IMR-90 (cell line): ENCODE results near the gene DOCK4. TPM values are rescaled to one million over a fixed set of nuclear protein-coding genes. Genes with fewer than 3 reads are reported as not detected.

Source experiments
- ATAC-seq: fragments of 200-7000 bp; cut with Tn5 transposase; 2 replicates; pipeline ENCODE4 v1.9.1; 2020; ENCODE audit warnings: low read depth, mild to moderate bottlenecking, moderate library complexity
- BruUV-seq: library from RNA; stranded (reverse); fragments of 400-500 nt; replicated peaks from 2 replicates; lab custom pipeline; 2021; lab: Mats Ljungman, UMichigan
- CTCF ChIA-PET: fragments of 300-600 bp; formaldehyde crosslinking; extraction: SDS; loops from one replicate; lab custom pipeline; 2021; ENCODE audit warnings: antibody characterized with exemption; lab: Yijun Ruan, JAX
- POLR2A ChIA-PET: fragments of 300-600 bp; sonication (Branson Sonifier 250); formaldehyde crosslinking; loops from one replicate; lab custom pipeline; 2022; ENCODE audit warnings: antibody characterized with exemption; ENCODE audit not compliant: unreplicated experiment; lab: Charles Lee
- DNase-seq: peaks from one replicate; pipeline ENCODE4 v3.0.0; 2013
- H2AFZ ChIP-seq: replicated peaks from 2 replicates; pipeline ENCODE3; 2013; ENCODE audit warnings: low read length, mild to moderate bottlenecking; ENCODE audit not compliant: poor library complexity
- H2AK5ac ChIP-seq: 2 replicates; pipeline ENCODE4 v1.6.1; 2013; ENCODE audit warnings: low read depth, low read length, inconsistent platforms
- H2AK9ac ChIP-seq: replicated peaks from 2 replicates; pipeline ENCODE3; 2013; ENCODE audit warnings: mild to moderate bottlenecking, low read depth, low read length, moderate library complexity; ENCODE audit not compliant: poor library complexity
- H2BK120ac ChIP-seq: 2 replicates; pipeline ENCODE4 v1.6.1; 2013; ENCODE audit warnings: low read depth, low read length, inconsistent platforms
- H2BK15ac ChIP-seq: 3 replicates; pipeline ENCODE4 v1.6.1; 2013; ENCODE audit warnings: low read depth, low read length, inconsistent platforms
- H2BK20ac ChIP-seq: 2 replicates; pipeline ENCODE4 v1.6.1; 2013; ENCODE audit warnings: low read depth, mild to moderate bottlenecking, inconsistent platforms, low read length, moderate library complexity
- H2BK5ac ChIP-seq: 2 replicates; pipeline ENCODE4 v1.6.1; 2013; ENCODE audit warnings: mild to moderate bottlenecking, low read depth, low read length, inconsistent platforms; ENCODE audit not compliant: poor library complexity, severe bottlenecking
- H3K14ac ChIP-seq: replicated peaks from 2 replicates; pipeline ENCODE4 v1.6.1; 2013; ENCODE audit warnings: low read depth, low read length, inconsistent platforms
- H3K18ac ChIP-seq: 2 replicates; pipeline ENCODE4 v1.6.1; 2013; ENCODE audit warnings: low read depth, low read length, control low read depth
- H3K23ac ChIP-seq: 2 replicates; pipeline ENCODE4 v1.6.1; 2013; ENCODE audit warnings: low read depth, low read length, inconsistent platforms
- H3K27ac ChIP-seq: 2 replicates; pipeline ENCODE4 v1.5.1; 2013; ENCODE audit warnings: mild to moderate bottlenecking, control low read depth, low read length; ENCODE audit not compliant: insufficient read depth
- H3K27me3 ChIP-seq: 2 replicates; pipeline ENCODE4 v1.6.1; 2013; ENCODE audit warnings: low read length; ENCODE audit not compliant: control insufficient read depth, insufficient read depth
- H3K36me3 ChIP-seq: 2 replicates; pipeline ENCODE4 v1.6.1; 2013; ENCODE audit warnings: low read length, mixed read lengths; ENCODE audit not compliant: control insufficient read depth, insufficient read depth
- H3K4ac ChIP-seq: 2 replicates; pipeline ENCODE4 v1.6.1; 2013; ENCODE audit warnings: low read depth, low read length, inconsistent platforms
- H3K4me1 ChIP-seq: 2 replicates; pipeline ENCODE4 v1.6.1; 2013; ENCODE audit warnings: low read length, mixed read lengths; ENCODE audit not compliant: control insufficient read depth, insufficient read depth
- H3K4me2 ChIP-seq: 2 replicates; pipeline ENCODE4 v1.6.1; 2013; ENCODE audit warnings: low read depth, mild to moderate bottlenecking, control low read depth, low read length, moderate library complexity
- H3K4me3 ChIP-seq: 2 replicates; pipeline ENCODE4 v1.5.1; 2013; ENCODE audit warnings: low read depth, mild to moderate bottlenecking, control low read depth, low read length, moderate library complexity; ENCODE audit not compliant: insufficient read depth
- H3K56ac ChIP-seq: 2 replicates; pipeline ENCODE4 v1.6.1; 2013; ENCODE audit warnings: low read length, inconsistent platforms; ENCODE audit not compliant: insufficient read depth; ENCODE audit errors: extremely low read depth
- H3K79me1 ChIP-seq, 2 experiments: 2 replicates each; pipeline ENCODE4 v1.6.1; 2013; ENCODE audit warnings: low read length in 2 of 2, inconsistent platforms in 1 of 2, low read depth in 1 of 2
- H3K9ac ChIP-seq: 2 replicates; pipeline ENCODE4 v1.6.1; 2013; ENCODE audit warnings: low read depth, low read length, control low read depth
- H3K9me1 ChIP-seq: 2 replicates; pipeline ENCODE4 v1.6.1; 2013; ENCODE audit warnings: low read length, inconsistent platforms; ENCODE audit not compliant: insufficient read depth
- H3K9me3 ChIP-seq: 2 replicates; pipeline ENCODE4 v1.6.1; 2013; ENCODE audit warnings: low read length; ENCODE audit not compliant: control insufficient read depth, insufficient read depth
- H4K20me1 ChIP-seq: 2 replicates; pipeline ENCODE4 v1.6.1; 2013; ENCODE audit warnings: low read length, inconsistent platforms; ENCODE audit not compliant: insufficient read depth
- H4K5ac ChIP-seq: 2 replicates; pipeline ENCODE4 v1.6.1; 2013; ENCODE audit warnings: mild to moderate bottlenecking, low read depth, low read length, control low read depth
- H4K8ac ChIP-seq, 2 experiments: 2 replicates each; pipeline ENCODE4 v1.6.1; 2013; ENCODE audit warnings: low read depth in 2 of 2, low read length in 2 of 2, control low read depth in 1 of 2, inconsistent platforms in 1 of 2
- H4K91ac ChIP-seq: 2 replicates; pipeline ENCODE4 v1.6.1; 2013; ENCODE audit warnings: low read depth, low read length, inconsistent platforms; ENCODE audit not compliant: insufficient read depth
- BHLHE40 ChIP-seq: fragments of 150-350 bp; IDR thresholded peaks from 2 replicates; pipeline ENCODE4 v1.6.1; 2016; ENCODE audit warnings: mild to moderate bottlenecking, low read depth, low read length
- CEBPB ChIP-seq: IDR thresholded peaks from 2 replicates; pipeline ENCODE4 v1.6.1; 2012; ENCODE audit warnings: low read depth, low read length, improper control_type of control experiment
- CHD1 ChIP-seq: IDR thresholded peaks from 2 replicates; pipeline ENCODE4 v1.6.1; 2012; ENCODE audit warnings: low read depth, low read length, improper control_type of control experiment
- CTCF ChIP-seq: conservative IDR thresholded peaks from 2 replicates; pipeline ENCODE4 v1.5.1; 2012; ENCODE audit warnings: mild to moderate bottlenecking, low read depth, low read length, improper control_type of control experiment
- FOS ChIP-seq: fragments of 150-350 bp; IDR thresholded peaks from 2 replicates; pipeline ENCODE4 v1.6.1; 2016; ENCODE audit warnings: low read depth, low read length
- MAFK ChIP-seq: IDR thresholded peaks from 2 replicates; pipeline ENCODE4 v1.6.1; 2012; ENCODE audit warnings: low read depth, low read length, improper control_type of control experiment
- MAZ ChIP-seq: IDR thresholded peaks from 2 replicates; pipeline ENCODE4 v1.6.1; 2012; ENCODE audit warnings: low read depth, mild to moderate bottlenecking, low read length, improper control_type of control experiment, moderate library complexity, borderline replicate concordance
- MXI1 ChIP-seq: IDR thresholded peaks from 2 replicates; pipeline ENCODE4 v1.6.1; 2012; ENCODE audit warnings: low read depth, mild to moderate bottlenecking, low read length, moderate library complexity, borderline replicate concordance
- NFE2L2 ChIP-seq: fragments of 150-350 bp; IDR thresholded peaks from 2 replicates; pipeline ENCODE4 v1.6.1; 2016; ENCODE audit warnings: low read depth, mild to moderate bottlenecking, low read length
- POLR2A ChIP-seq: IDR thresholded peaks from 2 replicates; pipeline ENCODE4 v1.6.1; 2012; ENCODE audit warnings: mild to moderate bottlenecking, low read depth, low read length
- RCOR1 ChIP-seq: IDR thresholded peaks from 2 replicates; pipeline ENCODE4 v1.6.1; 2012; ENCODE audit warnings: mild to moderate bottlenecking, low read length, improper control_type of control experiment; ENCODE audit not compliant: insufficient replicate concordance
- RFX5 ChIP-seq: IDR thresholded peaks from 2 replicates; pipeline ENCODE4 v1.8.0; 2012; ENCODE audit warnings: low read depth, mild to moderate bottlenecking, low read length, moderate library complexity
- WGBS, 2 experiments: methylation state at CpG; one replicate each; pipeline versions ENCODE4 v1.1.5 to v1.1.7; 2013; ENCODE audit warnings: missing lambda C conversion rate in 2 of 2; ENCODE audit not compliant: insufficient read length in 1 of 2; ENCODE audit errors: extremely low coverage in 2 of 2; 5-methylcytosine and 5-hydroxymethylcytosine counted together
- dilution Hi-C: fragments of 300-500 bp; cut with HindIII; formaldehyde crosslinking; loops from one replicate; pipeline ENCODE4 v1.14.3; 2018; ENCODE audit warnings: low sequenced_read_pairs; ENCODE audit not compliant: unreplicated experiment
- in situ Hi-C: fragments of 300-500 bp; cut with MboI; formaldehyde crosslinking; loops from 3 replicates; pipeline ENCODE4 v1.14.3; 2019; ENCODE audit warnings: low sequenced_read_pairs, inconsistent platforms, mixed read lengths
- intact Hi-C: fragments of 100-400 bp; cut with micrococcal nuclease; formaldehyde crosslinking; loops from 2 replicates; pipeline ENCODE4 v1.10.0; 2022
- polyA plus RNA-seq, 3 experiments: library from polyadenylated mRNA; depleted of rRNA; stranded (reverse); fragments of >200 nt; gene quantifications; 2 replicates each; pipeline ENCODE4 v1.2.3, GENCODE V29; 2012; ENCODE audit warnings: low replicate concordance in 1 of 3
- total RNA-seq: library from RNA; depleted of rRNA; stranded (reverse); fragments of >200 nt; gene quantifications from 2 replicates; pipeline ENCODE4 v1.2.3, GENCODE V29; 2012

The DOCK4 gene
- total and polyA plus RNA-seq, 2 of the 4 experiments (the other 2 are of a cell fraction): 4.4 to 12.2 TPM

GRCh38 chr7:112152186-112152585 lies 54.0 kb downstream of the DOCK4 start:
- no peak overlapping the region for H2BK5ac ChIP-seq
- H2AK5ac ChIP-seq: no peak overlapping the region
- H3K27me3 ChIP-seq: no peaks in the 10 kb centered on the region
- H3K4me1 ChIP-seq: peaks cover 2% of the 10 kb centered on the region; the same call in 1 of the 2 replicates
- no peak overlapping the region for H2AFZ ChIP-seq
- H3K18ac ChIP-seq: no peak overlapping the region
- POLR2A ChIA-PET: no interaction called here
- peaks cover 3% of the 10 kb centered on the region; the same call in 1 of the 2 replicates for H3K9me1 ChIP-seq
- no CpG with 5 or more reads among the region's 2 CpGs for WGBS, 2 experiments
- H4K20me1 ChIP-seq: no peaks in the 10 kb centered on the region
- H3K4me3 ChIP-seq: no peak overlapping the region
- ATAC-seq (no peak), DNase-seq (no peak)
- CTCF ChIA-PET: interaction anchor here (0.6 kb wide), 2 partner anchors 184 to 1719 kb away, joined by 3 to 4 read pairs; no protein-coding TSS in a partner anchor
- H3K36me3 ChIP-seq: no peaks in the 10 kb centered on the region
- no peak overlapping the region for H2BK20ac ChIP-seq
- H2AK9ac ChIP-seq: no peak overlapping the region
- in situ Hi-C loops (no loop called here), intact Hi-C loops (no loop called here), dilution Hi-C loops (no loop called here)
- no peak overlapping the region for H4K8ac ChIP-seq
- no peak overlapping the region for H4K91ac ChIP-seq
- no peak overlapping the region for H2BK15ac ChIP-seq
- H3K4ac ChIP-seq: no peak overlapping the region
- H3K27ac ChIP-seq: no peak overlapping the region
- H3K23ac ChIP-seq: no peak overlapping the region
- no peak overlapping the region for H2BK120ac ChIP-seq
- H3K9me3 ChIP-seq: no peaks in the 10 kb centered on the region
- H3K4me2 ChIP-seq: no peak overlapping the region
- no peak overlapping the region for H4K5ac ChIP-seq
- TF ChIP-seq POLR2A: no peak
- no peak for TF ChIP-seq MXI1
- no peak for TF ChIP-seq CEBPB
- no peak for TF ChIP-seq RCOR1
- TF ChIP-seq MAFK: no peak
- no peak for TF ChIP-seq FOS
- no peak for TF ChIP-seq RFX5
- no peak for TF ChIP-seq BHLHE40
- no peak for TF ChIP-seq CHD1
- no peak for TF ChIP-seq MAZ
- no peak for TF ChIP-seq NFE2L2
- no peak for TF ChIP-seq CTCF
- H3K56ac ChIP-seq: no peak overlapping the region
- H3K79me1 ChIP-seq: peaks cover 10 to 15% of the 10 kb centered on the region in 2 experiments
- H3K9ac ChIP-seq: no peak overlapping the region
- H3K14ac ChIP-seq: no peak overlapping the region
- no TSS peak for BruUV-seq
